Limb (tissue), 2 donors: ENCODE results near the gene RAB10.

Experiments
- DNase-seq, 2 donors: peaks; one replicate each; pipeline ENCODE4 v3.0.0-alpha.2; 2016; ENCODE audit errors: extremely low spot score in 2 of 2

RAB10 gene

DNA sequence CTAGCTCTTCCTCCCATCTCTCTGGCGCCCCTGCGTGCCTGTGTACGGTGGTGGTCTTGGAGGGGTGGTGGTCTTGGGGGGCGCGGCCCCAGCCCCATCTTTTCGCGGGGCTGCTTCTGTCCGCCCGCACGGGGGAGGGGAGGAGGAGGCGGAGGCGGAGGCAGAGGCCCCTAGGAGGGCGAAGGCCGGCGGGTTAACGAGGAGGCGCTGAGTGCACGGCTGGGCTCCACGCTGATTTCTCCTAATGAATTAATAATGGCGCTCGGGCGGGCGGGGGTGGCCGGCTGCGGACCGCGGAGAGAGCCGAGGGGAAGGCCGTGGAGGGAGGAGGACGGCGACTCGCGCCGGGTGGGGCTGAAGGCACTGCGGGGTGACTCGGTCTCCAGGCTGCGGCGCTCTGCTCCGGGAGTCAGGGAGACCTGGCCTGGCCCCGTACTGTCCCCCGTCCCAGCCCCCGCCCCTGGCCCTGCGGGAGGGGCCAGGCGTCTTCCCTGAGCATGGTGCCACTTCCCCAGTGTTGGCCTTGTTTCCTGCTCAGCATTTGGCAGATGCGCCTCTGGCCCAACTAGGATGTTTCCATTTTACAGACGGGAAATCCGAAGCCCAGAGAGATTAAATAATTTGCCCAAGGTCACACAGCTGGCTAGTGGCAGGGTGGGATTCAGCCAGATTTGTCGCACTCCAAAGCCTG lies 145.0 kb downstream of the RAB10 start:
- DNase-seq, result peak; percentile 47 to 70

DNA sequence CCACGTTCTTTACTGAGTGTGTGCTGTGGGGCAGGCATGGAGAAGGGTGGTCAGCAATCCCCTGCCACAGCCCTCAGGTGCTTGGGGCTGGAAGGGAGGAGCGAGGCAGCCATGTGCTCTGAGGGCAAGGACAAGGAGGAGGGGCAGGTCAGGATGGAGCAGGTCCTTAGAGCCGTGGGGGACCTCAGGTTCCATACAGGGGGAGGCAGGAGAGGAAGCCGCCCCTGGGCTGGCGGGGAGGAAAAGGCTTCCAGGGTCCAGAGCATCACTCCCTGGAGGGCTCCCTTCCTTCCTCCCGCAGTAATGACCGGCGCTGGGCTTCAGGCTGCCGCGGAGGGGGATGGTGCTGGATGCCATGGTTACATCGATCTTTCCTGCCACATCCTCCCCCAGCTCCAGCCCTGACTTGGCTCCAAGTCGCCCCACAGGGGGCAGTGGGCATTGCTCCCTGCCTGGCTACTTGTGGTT lies 145.6 kb downstream of the RAB10 start:
- peak in 1 of 2 donors; percentile 54 for DNase-seq

DNA sequence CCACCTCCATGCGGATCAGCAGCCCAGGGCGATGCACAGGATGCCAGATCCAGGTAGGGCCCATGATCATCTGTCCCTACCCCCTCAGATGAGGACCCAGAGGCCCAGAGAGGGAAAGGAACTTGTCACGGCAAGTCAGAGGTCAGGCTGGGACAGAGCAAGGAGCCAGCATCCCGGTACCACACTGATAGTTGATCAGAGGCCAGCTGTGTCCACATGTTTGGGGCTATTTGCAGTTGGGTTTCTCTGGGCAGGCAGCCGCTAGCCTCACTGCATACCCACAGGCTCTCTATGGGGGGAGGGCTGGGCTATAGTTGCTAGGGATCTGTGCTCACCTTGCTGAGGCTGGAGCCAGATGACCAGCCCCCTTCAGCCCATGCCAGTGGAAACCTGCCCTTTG lies 148.6 kb downstream of the RAB10 start:
- DNase-seq, result no peak

DNA sequence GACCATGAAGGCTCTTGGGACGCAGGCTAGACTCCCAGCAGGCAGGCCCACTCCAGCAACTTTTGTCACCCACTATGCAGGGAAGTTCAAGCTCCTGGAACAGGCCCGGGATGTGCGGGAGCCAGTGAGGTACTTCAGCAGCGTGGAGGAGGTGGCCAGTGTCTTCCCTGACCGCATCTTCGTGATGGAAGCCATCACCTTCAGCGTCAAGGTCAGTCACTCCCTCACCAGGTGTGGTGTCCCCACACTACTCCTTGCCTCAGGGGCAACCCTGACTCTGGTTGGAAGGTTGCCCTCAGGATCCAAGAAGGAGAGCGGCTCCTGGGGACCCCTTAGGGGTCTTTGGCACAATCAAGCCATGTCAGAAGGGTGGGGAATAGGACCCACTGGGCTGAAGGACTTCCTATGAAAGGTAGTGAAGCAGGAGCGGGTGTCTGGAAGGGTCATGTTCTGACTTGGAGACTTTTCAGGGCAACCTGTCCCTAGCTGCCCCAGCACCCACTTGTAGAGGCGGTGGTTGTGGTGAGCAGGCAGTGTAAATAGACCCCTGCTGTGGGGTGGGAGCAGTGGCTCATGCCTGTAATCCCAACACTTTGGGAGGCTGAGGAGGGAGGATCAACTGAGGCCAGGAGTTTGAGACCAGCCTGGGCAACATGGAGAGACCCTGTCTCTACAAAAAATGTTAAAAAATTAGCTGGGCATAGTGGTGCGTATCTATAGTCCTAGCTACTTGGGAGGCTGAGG lies 149.2 kb downstream of the RAB10 start:
- no peak for DNase-seq

DNA sequence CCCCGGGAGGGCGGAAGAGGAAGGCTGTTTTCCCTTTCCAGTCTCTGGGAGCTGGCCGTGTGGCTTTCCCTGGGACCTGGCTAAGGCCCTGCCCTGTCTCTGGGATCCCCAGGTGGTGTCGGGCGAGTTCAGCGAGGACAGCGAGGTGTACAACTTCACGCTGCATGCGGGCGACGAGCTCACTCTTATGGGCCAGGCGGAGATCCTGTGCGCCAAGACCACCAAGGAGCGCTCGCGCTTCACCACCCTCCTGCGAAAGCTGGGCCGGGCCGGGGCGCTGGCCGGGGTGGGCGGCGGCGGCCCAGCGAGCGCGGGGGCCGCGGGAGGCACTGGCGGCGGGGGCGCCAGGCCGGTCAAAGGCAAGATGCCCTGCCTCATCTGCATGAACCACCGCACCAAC lies 150.2 kb downstream of the RAB10 start:
- DNase-seq, result no peak

DNA sequence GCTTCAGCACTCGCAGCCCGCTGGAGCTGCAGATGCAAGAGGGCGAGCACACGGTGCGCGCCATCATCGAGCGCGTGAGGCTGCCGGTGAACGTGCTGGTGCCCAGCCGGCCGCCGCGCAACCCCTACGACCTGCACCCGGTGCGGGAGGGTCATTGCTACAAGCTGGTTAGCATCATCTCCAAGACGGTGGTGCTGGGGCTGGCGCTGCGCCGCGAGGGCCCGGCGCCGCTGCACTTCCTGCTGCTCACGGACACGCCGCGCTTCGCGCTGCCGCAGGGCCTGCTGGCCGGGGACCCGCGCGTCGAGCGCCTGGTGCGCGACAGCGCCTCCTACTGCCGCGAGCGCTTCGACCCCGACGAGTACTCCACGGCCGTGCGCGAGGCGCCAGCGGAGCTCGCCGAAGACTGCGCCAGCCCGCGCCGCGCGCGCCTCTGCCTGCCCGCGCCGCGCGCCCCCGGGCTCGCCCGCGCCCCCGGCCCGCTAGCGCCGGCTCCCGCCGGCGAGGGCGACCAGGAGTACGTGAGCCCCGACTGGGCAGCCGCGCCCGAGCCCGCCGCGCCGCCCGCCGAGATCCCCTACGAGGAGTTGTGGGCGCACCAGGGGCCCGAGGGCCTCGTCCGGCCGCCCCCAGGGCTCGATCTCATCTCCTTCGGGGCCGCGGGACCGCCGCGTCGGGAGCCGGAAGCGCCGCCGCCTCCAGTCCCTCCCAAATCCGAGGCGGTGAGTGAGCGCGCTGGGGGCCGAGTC lies 150.8 kb downstream of the RAB10 start:
- peak; percentile 80 to 91 for DNase-seq

DNA sequence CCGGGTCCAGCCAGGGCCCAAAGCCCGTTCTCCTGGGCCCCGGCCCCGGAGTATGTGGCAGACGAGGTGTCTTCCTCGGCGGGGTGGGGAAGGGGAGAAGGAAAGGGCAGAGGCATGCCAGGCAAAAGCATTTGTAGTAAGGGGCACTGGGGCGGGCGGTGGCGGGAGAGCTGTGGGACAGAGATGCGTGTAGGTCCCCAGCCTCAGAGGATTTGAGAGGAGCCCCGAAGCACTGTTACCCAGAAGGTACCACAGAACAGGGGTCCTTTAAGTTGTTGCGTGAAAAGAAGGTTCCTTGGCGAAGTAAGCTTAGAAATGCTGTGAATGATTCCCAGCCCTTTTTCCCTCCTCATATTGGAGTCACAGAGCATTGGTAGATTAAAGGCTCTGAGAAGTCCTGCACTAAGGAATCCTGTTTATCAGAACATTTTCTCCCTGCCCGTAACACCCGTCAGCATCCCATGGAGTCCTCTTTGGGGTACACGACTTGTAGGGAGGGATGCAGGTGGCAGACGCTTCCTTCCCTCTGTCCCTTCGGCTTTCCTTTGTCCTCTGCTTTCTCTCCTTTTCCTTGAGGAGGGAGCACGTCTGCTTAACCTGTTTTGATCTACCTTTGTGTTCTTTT lies 151.5 kb downstream of the RAB10 start:
- DNase-seq, result no peak

DNA sequence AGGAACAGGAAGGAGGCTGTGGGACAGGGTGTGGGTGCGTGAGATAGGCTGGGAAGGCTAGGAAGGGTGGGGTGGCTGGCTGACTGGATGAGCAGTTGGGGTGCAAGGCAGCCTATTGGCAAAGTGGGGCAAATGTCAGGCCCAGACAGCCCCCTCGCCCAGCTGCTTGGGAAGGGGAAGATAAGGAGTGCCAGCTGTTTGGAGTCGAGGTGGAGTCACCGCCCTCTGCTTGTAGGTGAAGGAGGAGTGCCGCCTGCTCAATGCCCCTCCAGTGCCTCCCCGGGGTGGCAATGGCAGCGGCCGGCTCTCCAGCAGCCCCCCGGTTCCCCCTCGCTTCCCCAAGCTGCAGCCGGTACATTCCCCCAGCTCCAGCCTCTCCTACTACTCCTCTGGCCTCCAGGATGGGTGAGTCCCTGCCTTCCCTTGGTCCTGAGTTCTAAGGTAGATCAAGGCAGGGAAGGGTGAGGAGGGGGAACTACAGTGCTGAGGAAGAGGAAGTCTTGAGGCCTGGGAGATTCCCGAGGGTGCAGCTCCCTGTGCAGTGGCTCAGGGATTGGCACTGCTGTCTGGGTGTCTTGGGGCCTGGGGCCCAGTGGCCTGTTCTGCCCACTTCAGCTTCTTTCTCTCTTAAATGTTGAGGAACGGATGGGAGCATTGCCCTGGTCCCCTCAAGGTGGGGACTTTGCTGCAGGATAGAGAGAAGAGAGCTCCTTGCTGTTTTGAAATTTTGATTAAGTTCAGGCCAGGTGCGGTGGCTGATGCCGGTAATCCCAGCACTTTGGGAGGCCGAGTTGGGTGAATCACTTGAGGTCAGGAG lies 152.3 kb downstream of the RAB10 start:
- no peak for DNase-seq
